ENCODE measurements around the gene MAPKAPK3. TPM values are rescaled to one million over a fixed set of nuclear protein-coding genes. Genes with fewer than 3 reads are reported as not detected.
"Not testable (repeated sequence)": the region's sequence is repeated elsewhere in the genome, so short reads cannot be mapped to it uniquely, and the experiment has no call there.

The MAPKAPK3 gene
- total RNA-seq, 5 donors from 2014 or later (not counting 1 experiment from before 2014, with no cell fraction given), result 35.1 to 66.6 (median 53.0) TPM

DNA sequence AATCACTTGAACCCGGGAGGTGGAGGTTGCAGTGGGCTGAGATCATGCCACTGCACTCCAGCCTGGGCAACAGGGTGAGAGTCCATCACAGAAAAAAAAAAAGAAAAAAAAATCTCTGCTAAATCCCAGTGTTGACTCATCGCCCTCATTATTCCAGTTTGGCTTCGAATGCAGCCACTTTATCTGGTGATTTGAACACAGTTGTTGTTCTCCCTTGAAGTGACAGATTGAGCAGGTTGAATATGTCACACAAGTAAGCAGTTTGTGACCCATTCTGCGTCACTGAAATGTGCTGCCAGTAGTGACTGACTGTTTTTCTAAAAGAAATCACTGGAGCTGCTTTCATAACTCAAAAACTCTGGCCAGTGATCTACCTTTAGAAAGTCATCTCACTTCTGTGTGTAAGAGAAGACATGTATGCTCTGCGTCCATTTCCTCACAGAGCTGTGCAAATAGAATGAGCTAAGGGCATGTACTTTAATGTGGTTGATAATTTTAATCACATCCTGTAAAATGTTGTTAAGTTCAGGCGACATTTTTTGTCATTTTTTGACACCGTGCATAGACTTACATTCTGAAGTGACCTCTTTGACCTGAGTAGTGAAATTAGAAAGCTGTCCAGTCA is 70.3 kb downstream of the MAPKAPK3 start:
- ChIA-PET POLR2A (no interaction called here), CTCF (no interaction called here)
- no peak overlapping the region for H3K27ac ChIP-seq (ENCODE audit: low read length)
- H3K4me3 Mint-ChIP-seq, result no peak overlapping the region
- peaks cover 0 to 5% (median 0%) of the 10 kb centered on the region in 3 donors for H3K4me1 Mint-ChIP-seq
- H3K4me3 ChIP-seq (ENCODE audit: control insufficient read depth in 1 of 2, extremely low read depth in 1 of 2, low read length in 1 of 2), result no peak overlapping the region
- no peak for DNase-seq
- H3K9me3 ChIP-seq, result no peaks in the 10 kb centered on the region
- ATAC-seq (replicated peaks in 1 of 4), result no peak
- H3K27me3 ChIP-seq (replicated peaks in 1 of 2; ENCODE audit: control insufficient read depth in 2 of 2, extremely low read depth in 1 of 2, insufficient read depth in 2 of 2, low read length in 1 of 2), result peaks cover 0 to 3% of the 10 kb centered on the region in 2 experiments
- WGBS (ENCODE audit: insufficient coverage), result 73% methylated on average over 3 of the region's 7 CpGs
- H3K36me3 Mint-ChIP-seq, result no peaks in the 10 kb centered on the region
- no peaks in the 10 kb centered on the region for H3K9me3 Mint-ChIP-seq
- H3K27me3 Mint-ChIP-seq, result peaks cover 7% of the 10 kb centered on the region in 2 donors
- no peak overlapping the region for H3K27ac Mint-ChIP-seq
- no peaks in the 10 kb centered on the region for H3K4me1 ChIP-seq (ENCODE audit: control insufficient read depth in 1 of 2, extremely low read depth in 1 of 2, insufficient read depth in 2 of 2, low read length in 2 of 2)
- H3K36me3 ChIP-seq (ENCODE audit: control insufficient read depth in 2 of 2, extremely low read depth in 1 of 2, insufficient read depth in 1 of 2, low read length in 1 of 2), result no peaks in the 10 kb centered on the region

DNA sequence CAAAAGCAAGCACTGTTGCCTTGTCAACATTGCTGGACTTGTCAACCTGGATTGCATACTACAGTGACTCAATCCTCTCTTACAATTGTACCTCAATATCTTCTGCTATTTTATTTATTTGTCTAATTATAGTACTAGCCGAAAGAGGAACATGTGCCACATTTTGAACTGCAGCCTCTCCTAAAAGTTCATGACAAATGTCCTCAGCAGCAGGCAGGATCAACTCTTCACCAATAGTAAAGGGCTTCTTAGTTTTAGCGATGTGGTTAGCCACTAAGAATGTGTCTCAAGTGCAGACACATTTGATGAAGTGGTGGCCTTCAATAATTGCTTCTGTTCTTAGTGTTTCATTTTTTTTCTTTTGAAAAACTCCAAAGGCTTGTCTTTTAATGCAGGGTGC is 71.0 kb downstream of the MAPKAPK3 start:
- Histone ChIP-seq H3K27ac (ENCODE audit: low read length) (no peak overlapping the region), H3K4me3 (ENCODE audit: control insufficient read depth in 1 of 2, extremely low read depth in 1 of 2, low read length in 1 of 2) (no peak overlapping the region), H3K9me3 (no peaks in the 10 kb centered on the region), H3K27me3 (replicated peaks in 1 of 2; ENCODE audit: control insufficient read depth in 2 of 2, extremely low read depth in 1 of 2, insufficient read depth in 2 of 2, low read length in 1 of 2) (peaks cover 0 to 3% of the 10 kb centered on the region in 2 experiments), H3K4me1 (ENCODE audit: control insufficient read depth in 1 of 2, extremely low read depth in 1 of 2, insufficient read depth in 2 of 2, low read length in 2 of 2) (no peaks in the 10 kb centered on the region), H3K36me3 (ENCODE audit: control insufficient read depth in 2 of 2, extremely low read depth in 1 of 2, insufficient read depth in 1 of 2, low read length in 1 of 2) (no peaks in the 10 kb centered on the region)
- H3K27me3 Mint-ChIP-seq, result peaks cover 5% of the 10 kb centered on the region in 2 donors
- ChIA-PET POLR2A (no interaction called here), CTCF (no interaction called here)
- no peaks in the 10 kb centered on the region for H3K9me3 Mint-ChIP-seq
- no peak for DNase-seq
- no peak overlapping the region for H3K27ac Mint-ChIP-seq
- H3K4me3 Mint-ChIP-seq, result no peak overlapping the region
- no CpG with 5 or more reads among the region's 2 CpGs for WGBS (ENCODE audit: insufficient coverage)
- H3K4me1 Mint-ChIP-seq, result peaks cover 0 to 5% (median 0%) of the 10 kb centered on the region in 3 donors
- no peak for ATAC-seq (replicated peaks in 1 of 4)
- no peaks in the 10 kb centered on the region for H3K36me3 Mint-ChIP-seq

DNA sequence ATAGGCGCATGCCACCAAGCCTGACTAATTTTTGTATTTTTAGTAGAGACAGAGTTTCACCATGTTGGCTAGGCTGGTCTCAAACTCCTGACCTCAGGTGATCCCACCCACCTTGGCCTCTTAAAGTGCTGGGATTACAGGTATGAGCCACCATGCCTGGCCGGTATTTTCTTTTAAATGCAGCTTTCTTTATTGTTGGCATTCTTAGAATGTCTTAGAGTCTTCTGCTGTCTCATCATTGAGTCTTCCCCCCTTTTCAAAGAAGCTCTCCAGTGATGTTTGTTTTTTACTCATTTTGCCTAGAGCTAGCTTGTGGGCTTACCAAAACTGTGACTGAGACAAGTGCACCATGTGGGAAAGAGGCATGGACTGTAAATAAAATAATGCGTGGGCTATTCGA is 71.7 kb downstream of the MAPKAPK3 start:
- H3K27me3 ChIP-seq (replicated peaks in 1 of 2; ENCODE audit: control insufficient read depth in 2 of 2, extremely low read depth in 1 of 2, insufficient read depth in 2 of 2, low read length in 1 of 2); CTCF ChIA-PET; POLR2A ChIA-PET; H3K36me3 ChIP-seq (ENCODE audit: control insufficient read depth in 2 of 2, extremely low read depth in 1 of 2, insufficient read depth in 1 of 2, low read length in 1 of 2); ATAC-seq (replicated peaks in 1 of 4); H3K9me3 Mint-ChIP-seq; H3K27ac Mint-ChIP-seq; DNase-seq; H3K27ac ChIP-seq (ENCODE audit: low read length); H3K27me3 Mint-ChIP-seq; H3K4me3 Mint-ChIP-seq; H3K4me3 ChIP-seq (ENCODE audit: control insufficient read depth in 1 of 2, extremely low read depth in 1 of 2, low read length in 1 of 2); H3K9me3 ChIP-seq; H3K4me1 Mint-ChIP-seq; H3K36me3 Mint-ChIP-seq; H3K4me1 ChIP-seq (ENCODE audit: control insufficient read depth in 1 of 2, extremely low read depth in 1 of 2, insufficient read depth in 2 of 2, low read length in 2 of 2): not testable (repeated sequence)
- 100% methylated on average over 2 of the region's 4 CpGs for WGBS (ENCODE audit: insufficient coverage)

DNA sequence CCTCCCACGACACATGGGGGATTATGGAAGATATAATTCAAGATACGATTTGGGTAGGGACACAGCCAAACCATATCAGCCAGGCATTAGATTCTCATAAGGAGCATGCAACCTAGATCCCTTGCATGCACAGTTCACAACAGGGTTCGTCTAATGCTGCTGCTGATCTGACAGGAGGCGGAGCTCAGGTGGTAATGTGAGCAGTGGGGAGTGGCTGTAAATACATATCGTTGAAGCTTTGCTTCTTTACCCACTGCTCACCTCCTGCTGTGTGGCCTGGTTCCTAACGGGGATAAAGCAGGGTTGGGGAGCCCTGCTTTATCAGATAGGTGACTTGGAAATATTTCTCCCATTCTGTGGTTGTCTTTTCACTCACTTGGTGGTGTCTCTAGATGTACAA is 72.6 kb downstream of the MAPKAPK3 start:
- no peak for ATAC-seq (replicated peaks in 1 of 4)
- Histone ChIP-seq H3K27me3 (replicated peaks in 1 of 2; ENCODE audit: control insufficient read depth in 2 of 2, extremely low read depth in 1 of 2, insufficient read depth in 2 of 2, low read length in 1 of 2) (peaks cover 0 to 4% of the 10 kb centered on the region in 2 experiments), H3K4me3 (ENCODE audit: control insufficient read depth in 1 of 2, extremely low read depth in 1 of 2, low read length in 1 of 2) (no peak overlapping the region), H3K27ac (ENCODE audit: low read length) (no peak overlapping the region), H3K4me1 (ENCODE audit: control insufficient read depth in 1 of 2, extremely low read depth in 1 of 2, insufficient read depth in 2 of 2, low read length in 2 of 2) (no peaks in the 10 kb centered on the region), H3K36me3 (ENCODE audit: control insufficient read depth in 2 of 2, extremely low read depth in 1 of 2, insufficient read depth in 1 of 2, low read length in 1 of 2) (no peaks in the 10 kb centered on the region), H3K9me3 (no peaks in the 10 kb centered on the region)
- no peak for DNase-seq
- H3K36me3 Mint-ChIP-seq, result no peaks in the 10 kb centered on the region
- no peaks in the 10 kb centered on the region for H3K9me3 Mint-ChIP-seq
- no peak overlapping the region for H3K4me3 Mint-ChIP-seq
- ChIA-PET POLR2A (no interaction called here), CTCF (no interaction called here)
- H3K4me1 Mint-ChIP-seq, result peaks cover 0 to 5% (median 0%) of the 10 kb centered on the region in 3 donors
- H3K27ac Mint-ChIP-seq, result no peak overlapping the region
- no CpG with 5 or more reads among the region's 6 CpGs for WGBS (ENCODE audit: insufficient coverage)
- peaks cover 0 to 5% of the 10 kb centered on the region in 2 donors for H3K27me3 Mint-ChIP-seq

DNA sequence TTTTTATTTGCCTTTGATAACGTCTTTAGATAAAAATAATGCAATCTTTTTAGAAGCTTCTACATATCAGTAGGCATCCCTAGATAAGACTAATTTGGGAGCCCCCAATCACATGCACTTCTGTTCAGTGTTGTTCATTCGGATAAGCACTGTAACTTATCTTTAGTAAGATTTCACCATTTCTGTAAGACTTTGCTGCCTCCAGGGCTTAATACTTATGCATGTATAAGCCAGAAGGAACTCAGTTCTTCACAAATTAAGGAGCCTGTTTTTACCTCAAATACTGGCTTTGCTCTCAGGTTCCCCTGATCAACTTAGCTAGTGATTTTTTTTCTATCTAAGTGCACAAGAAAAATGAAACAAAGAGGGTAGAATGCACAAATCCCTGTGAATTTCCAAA is 78.1 kb downstream of the MAPKAPK3 start:
- 100% methylated on average over 2 of the region's 2 CpGs for WGBS (ENCODE audit: insufficient coverage)
- Histone ChIP-seq H3K27ac (ENCODE audit: low read length) (no peak overlapping the region), H3K27me3 (replicated peaks in 1 of 2; ENCODE audit: control insufficient read depth in 2 of 2, extremely low read depth in 1 of 2, insufficient read depth in 2 of 2, low read length in 1 of 2) (peaks cover 0 to 2% of the 10 kb centered on the region in 2 experiments), H3K4me1 (ENCODE audit: control insufficient read depth in 1 of 2, extremely low read depth in 1 of 2, insufficient read depth in 2 of 2, low read length in 2 of 2) (no peaks in the 10 kb centered on the region), H3K4me3 (ENCODE audit: control insufficient read depth in 1 of 2, extremely low read depth in 1 of 2, low read length in 1 of 2) (no peak overlapping the region), H3K36me3 (ENCODE audit: control insufficient read depth in 2 of 2, extremely low read depth in 1 of 2, insufficient read depth in 1 of 2, low read length in 1 of 2) (no peaks in the 10 kb centered on the region), H3K9me3 (no peaks in the 10 kb centered on the region)
- Mint-ChIP-seq H3K4me1 (no peaks in the 10 kb centered on the region), H3K9me3 (peaks cover 4 to 13% (median 10%) of the 10 kb centered on the region in 3 donors), H3K36me3 (peaks cover 4% of the 10 kb centered on the region), H3K27ac (no peak overlapping the region), H3K27me3 (no peaks in the 10 kb centered on the region), H3K4me3 (no peak overlapping the region)
- CTCF ChIA-PET, result interaction anchor here in 1 of 2 donors (0.6 kb wide), 1 partner anchor 11 kb away, joined by 3 read pairs; no protein-coding TSS in a partner anchor
- no peak for DNase-seq
- POLR2A ChIA-PET, result no interaction called here
- no peak for ATAC-seq (replicated peaks in 1 of 4)

DNA sequence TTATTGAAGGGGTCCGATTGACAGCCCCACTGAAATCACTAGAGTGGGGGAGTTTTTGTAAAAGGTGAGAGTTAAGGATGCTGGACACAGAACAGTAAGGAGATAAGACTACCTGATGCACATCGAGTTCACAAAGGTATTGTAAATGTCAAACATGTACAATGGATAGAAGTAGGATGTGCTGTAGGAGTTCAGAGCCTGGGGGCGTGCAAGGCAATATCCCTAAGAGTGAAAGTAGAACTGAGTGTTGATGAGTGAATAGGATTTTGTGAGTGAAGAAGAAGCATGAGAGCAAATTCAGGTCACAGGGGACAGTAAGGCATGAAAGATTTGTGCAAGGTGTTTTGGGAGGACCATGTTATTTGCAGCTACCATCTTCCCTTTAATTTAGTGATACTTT is 79.3 kb downstream of the MAPKAPK3 start:
- no peaks in the 10 kb centered on the region for H3K36me3 ChIP-seq (ENCODE audit: control insufficient read depth in 2 of 2, extremely low read depth in 1 of 2, insufficient read depth in 1 of 2, low read length in 1 of 2)
- CTCF ChIA-PET, result no interaction called here
- no peak overlapping the region for H3K4me3 Mint-ChIP-seq
- no peaks in the 10 kb centered on the region for H3K27me3 Mint-ChIP-seq
- no peak for ATAC-seq (replicated peaks in 1 of 4)
- H3K27ac ChIP-seq (ENCODE audit: low read length), result no peak overlapping the region
- no peaks in the 10 kb centered on the region for H3K4me1 Mint-ChIP-seq
- H3K36me3 Mint-ChIP-seq, result peaks cover 4% of the 10 kb centered on the region
- no peak for DNase-seq
- H3K27ac Mint-ChIP-seq, result no peak overlapping the region
- peaks cover 4 to 13% (median 10%) of the 10 kb centered on the region in 3 donors for H3K9me3 Mint-ChIP-seq
- no peaks in the 10 kb centered on the region for H3K4me1 ChIP-seq (ENCODE audit: control insufficient read depth in 1 of 2, extremely low read depth in 1 of 2, insufficient read depth in 2 of 2, low read length in 2 of 2)
- 81% methylated on average over 2 of the region's 3 CpGs for WGBS (ENCODE audit: insufficient coverage)
- peaks cover 0 to 2% of the 10 kb centered on the region in 2 experiments for H3K27me3 ChIP-seq (replicated peaks in 1 of 2; ENCODE audit: control insufficient read depth in 2 of 2, extremely low read depth in 1 of 2, insufficient read depth in 2 of 2, low read length in 1 of 2)
- H3K9me3 ChIP-seq, result no peaks in the 10 kb centered on the region
- POLR2A ChIA-PET, result no interaction called here
- H3K4me3 ChIP-seq (ENCODE audit: control insufficient read depth in 1 of 2, extremely low read depth in 1 of 2, low read length in 1 of 2), result no peak overlapping the region

DNA sequence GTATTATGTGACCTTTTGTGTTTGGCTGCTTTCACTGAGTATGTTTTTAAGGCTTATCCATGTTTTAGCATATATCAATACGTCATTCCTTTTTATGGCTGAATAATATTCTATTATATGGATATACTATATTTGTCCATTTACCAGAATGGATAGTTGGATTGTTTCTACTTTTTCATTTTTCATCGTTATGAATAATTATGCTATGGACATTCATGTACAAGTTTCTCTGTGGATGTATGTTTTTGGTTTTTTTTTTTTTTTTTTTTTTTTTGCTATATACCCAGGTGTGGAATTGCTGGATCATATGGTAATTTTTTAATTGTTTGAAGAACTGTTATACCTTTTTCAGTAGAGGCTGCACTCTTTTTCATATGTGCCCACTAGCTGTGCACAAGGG is 81.3 kb downstream of the MAPKAPK3 start:
- Mint-ChIP-seq H3K27ac (no peak overlapping the region), H3K4me1 (no peaks in the 10 kb centered on the region), H3K9me3 (peaks cover 4 to 13% (median 10%) of the 10 kb centered on the region in 3 donors), H3K27me3 (peaks cover 0 to 6% of the 10 kb centered on the region in 2 donors), H3K4me3 (no peak overlapping the region), H3K36me3 (peaks cover 4% of the 10 kb centered on the region)
- WGBS (ENCODE audit: insufficient coverage), result no CpG with 5 or more reads among the region's 2 CpGs
- H3K27me3 ChIP-seq (replicated peaks in 1 of 2; ENCODE audit: control insufficient read depth in 2 of 2, extremely low read depth in 1 of 2, insufficient read depth in 2 of 2, low read length in 1 of 2), result peaks cover 0 to 5% of the 10 kb centered on the region in 2 experiments
- ChIA-PET CTCF (no interaction called here), POLR2A (no interaction called here)
- ATAC-seq (replicated peaks in 1 of 4) (no peak), DNase-seq (no peak)
- H3K4me1 ChIP-seq (ENCODE audit: control insufficient read depth in 1 of 2, extremely low read depth in 1 of 2, insufficient read depth in 2 of 2, low read length in 2 of 2), result no peaks in the 10 kb centered on the region
- H3K4me3 ChIP-seq (ENCODE audit: control insufficient read depth in 1 of 2, extremely low read depth in 1 of 2, low read length in 1 of 2), result no peak overlapping the region
- H3K36me3 ChIP-seq (ENCODE audit: control insufficient read depth in 2 of 2, extremely low read depth in 1 of 2, insufficient read depth in 1 of 2, low read length in 1 of 2), result no peaks in the 10 kb centered on the region
- no peak overlapping the region for H3K27ac ChIP-seq (ENCODE audit: low read length)
- H3K9me3 ChIP-seq, result no peaks in the 10 kb centered on the region
